ENCODE results near the gene ENTR1. TPM values are rescaled to one million over a fixed set of nuclear protein-coding genes. Genes with fewer than 3 reads are reported as not detected.

Gene ENTR1
- total RNA-seq, 6 experiments from 2014 or later = 40.8 to 55.1 (median 43.7) TPM

DNA sequence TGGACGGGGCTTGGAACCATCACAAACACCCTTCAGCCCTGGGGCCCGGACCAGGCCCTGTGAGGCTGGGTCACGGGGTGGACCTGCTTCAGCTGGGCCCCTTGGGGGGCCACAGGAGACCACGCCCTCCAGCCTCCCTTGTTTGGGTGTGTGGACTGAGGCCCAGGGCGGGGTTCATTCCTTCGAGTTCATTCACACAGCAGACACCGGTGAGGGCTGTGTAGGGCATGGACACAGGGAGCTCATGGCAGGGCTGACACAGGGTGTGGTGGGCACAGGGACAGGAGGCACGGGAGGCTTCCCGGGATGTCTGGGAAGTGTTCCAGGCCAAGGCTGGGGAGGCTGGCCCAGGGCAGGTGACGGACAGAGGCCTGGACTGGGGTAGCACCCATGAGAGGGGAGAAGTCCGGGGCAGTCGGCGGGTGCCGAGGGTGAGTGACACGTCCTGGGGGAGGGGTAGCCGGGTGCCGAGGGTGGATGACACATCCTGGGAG is 55.8 kb downstream of the ENTR1 start:
- Mint-ChIP-seq H3K4me1 (ENCODE audit: low read depth) (peaks cover 7% of the 10 kb centered on the region), H3K27me3 (ENCODE audit: insufficient read depth) (peaks cover 11% of the 10 kb centered on the region), H3K9me3 (no peaks in the 10 kb centered on the region), H3K27ac (peak overlapping the region; percentile 85), H3K4me3 (peak overlapping the region; percentile 78), H3K36me3 (ENCODE audit: low read depth) (no peaks in the 10 kb centered on the region)
- TF ChIP-seq, protein P1, sequence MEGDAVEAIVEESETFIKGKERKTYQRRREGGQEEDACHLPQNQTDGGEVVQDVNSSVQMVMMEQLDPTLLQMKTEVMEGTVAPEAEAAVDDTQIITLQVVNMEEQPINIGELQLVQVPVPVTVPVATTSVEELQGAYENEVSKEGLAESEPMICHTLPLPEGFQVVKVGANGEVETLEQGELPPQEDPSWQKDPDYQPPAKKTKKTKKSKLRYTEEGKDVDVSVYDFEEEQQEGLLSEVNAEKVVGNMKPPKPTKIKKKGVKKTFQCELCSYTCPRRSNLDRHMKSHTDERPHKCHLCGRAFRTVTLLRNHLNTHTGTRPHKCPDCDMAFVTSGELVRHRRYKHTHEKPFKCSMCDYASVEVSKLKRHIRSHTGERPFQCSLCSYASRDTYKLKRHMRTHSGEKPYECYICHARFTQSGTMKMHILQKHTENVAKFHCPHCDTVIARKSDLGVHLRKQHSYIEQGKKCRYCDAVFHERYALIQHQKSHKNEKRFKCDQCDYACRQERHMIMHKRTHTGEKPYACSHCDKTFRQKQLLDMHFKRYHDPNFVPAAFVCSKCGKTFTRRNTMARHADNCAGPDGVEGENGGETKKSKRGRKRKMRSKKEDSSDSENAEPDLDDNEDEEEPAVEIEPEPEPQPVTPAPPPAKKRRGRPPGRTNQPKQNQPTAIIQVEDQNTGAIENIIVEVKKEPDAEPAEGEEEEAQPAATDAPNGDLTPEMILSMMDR (IDR thresholded peaks at IDR 0.05) = no peak
- peak; percentile 67 for DNase-seq

DNA sequence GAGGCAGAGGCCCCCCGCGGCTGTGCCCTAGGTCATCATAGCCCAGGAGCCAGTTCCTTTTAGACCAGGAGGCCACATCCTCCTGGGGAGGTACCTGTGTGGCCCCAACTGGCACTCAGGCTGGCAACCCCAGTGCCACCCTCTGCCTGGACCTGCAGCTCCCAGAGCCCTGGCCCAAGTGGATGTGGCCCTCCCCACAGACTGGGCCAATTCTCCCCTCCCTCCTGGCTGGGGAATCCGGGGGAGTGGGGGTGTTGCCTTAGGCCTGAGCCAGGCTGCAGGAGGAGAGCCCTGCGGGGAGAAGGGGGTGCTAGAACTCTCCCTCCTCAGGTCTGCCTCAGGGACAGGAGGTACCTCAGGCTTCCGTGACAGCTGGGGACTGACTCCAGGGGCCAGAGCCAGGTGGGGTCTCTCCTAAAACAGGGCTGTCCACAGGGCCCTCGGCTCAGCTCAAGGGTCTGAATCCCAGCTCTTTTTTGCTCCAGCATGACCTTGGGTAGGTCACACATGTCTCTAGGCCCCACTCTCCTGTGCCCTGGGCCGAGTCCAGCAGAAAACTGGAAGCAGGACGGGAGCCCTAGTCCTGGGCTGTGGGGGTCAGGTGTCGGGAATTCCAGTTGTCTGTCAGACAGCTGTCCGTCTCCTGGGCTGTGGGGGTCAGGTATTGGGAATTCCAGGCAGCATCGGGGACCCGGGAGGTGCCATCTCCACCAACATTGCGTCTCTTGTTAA is 56.5 kb downstream of the ENTR1 start:
- peaks cover 11% of the 10 kb centered on the region for H3K27me3 Mint-ChIP-seq (ENCODE audit: insufficient read depth)
- DNase-seq = no peak
- H3K4me3 Mint-ChIP-seq = no peak overlapping the region
- TF ChIP-seq, protein P1 (IDR thresholded peaks at IDR 0.05) = no peak
- H3K9me3 Mint-ChIP-seq = no peaks in the 10 kb centered on the region
- peaks cover 7% of the 10 kb centered on the region for H3K4me1 Mint-ChIP-seq (ENCODE audit: low read depth)
- H3K27ac Mint-ChIP-seq = peak overlapping the region; percentile 85
- no peaks in the 10 kb centered on the region for H3K36me3 Mint-ChIP-seq (ENCODE audit: low read depth)

DNA sequence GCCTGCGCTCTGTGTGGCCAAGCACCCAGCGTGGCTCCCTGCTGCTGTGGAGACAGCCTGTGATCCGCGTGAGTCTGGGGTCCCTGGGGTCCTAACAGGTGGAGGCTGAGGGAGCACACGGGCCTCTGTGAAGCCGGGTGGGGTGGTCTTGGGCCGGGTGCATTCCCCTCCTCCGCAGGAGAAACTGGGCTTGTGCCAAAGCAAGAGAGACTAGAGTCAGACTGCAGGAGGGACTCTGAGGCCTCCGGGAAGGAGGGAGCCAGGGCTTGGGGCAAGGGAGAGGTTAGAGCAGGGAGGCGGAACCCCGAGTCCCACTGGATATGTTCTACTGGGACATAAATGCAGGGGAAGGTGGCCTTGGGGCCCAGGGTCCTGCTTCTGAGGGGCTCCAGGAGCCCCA is 57.3 kb downstream of the ENTR1 start:
- no peak for DNase-seq
- Mint-ChIP-seq H3K27ac (no peak overlapping the region; the same call in 1 of the 2 replicates), H3K9me3 (no peaks in the 10 kb centered on the region), H3K4me1 (ENCODE audit: low read depth) (peaks cover 7% of the 10 kb centered on the region), H3K27me3 (ENCODE audit: insufficient read depth) (peaks cover 15% of the 10 kb centered on the region), H3K36me3 (ENCODE audit: low read depth) (no peaks in the 10 kb centered on the region), H3K4me3 (no peak overlapping the region)
- TF ChIP-seq, protein P1 (IDR thresholded peaks at IDR 0.05) = no peak

DNA sequence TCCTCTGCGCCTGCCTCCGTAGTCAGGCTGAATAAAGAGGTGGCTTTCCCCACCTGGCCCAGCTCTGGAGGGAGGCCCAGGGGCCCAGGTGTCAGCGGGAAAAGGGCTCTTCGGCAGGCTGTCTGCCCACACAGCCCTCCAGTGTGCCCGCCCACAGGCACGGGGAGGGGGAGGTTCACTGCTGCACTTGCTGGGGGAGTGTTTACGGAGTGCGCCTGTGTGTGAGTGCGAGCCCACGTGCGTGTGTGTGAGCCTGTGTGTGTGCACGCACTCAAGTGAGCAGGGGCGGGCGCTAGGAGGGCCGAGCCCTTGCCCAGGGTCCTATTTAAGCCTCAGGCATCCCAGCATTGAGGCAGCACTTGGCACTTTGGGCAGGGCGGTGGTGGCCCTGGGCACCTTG is 57.7 kb downstream of the ENTR1 start:
- Mint-ChIP-seq H3K4me1 (ENCODE audit: low read depth) (peaks cover 7% of the 10 kb centered on the region), H3K27me3 (ENCODE audit: insufficient read depth) (peaks cover 15% of the 10 kb centered on the region), H3K27ac (no peak overlapping the region), H3K9me3 (no peaks in the 10 kb centered on the region), H3K36me3 (ENCODE audit: low read depth) (no peaks in the 10 kb centered on the region), H3K4me3 (no peak overlapping the region)
- no peak for DNase-seq
- TF ChIP-seq, protein P1 (IDR thresholded peaks at IDR 0.05) = no peak

Other genes with a start within 250 kb of the ENTR1 start
- gene LHX3, start 205.5 kb downstream of the ENTR1 start, total RNA-seq (2021; fragmentation: NEBNext Ultra II Directional; extraction: Animal tissue kit (Norgen Biotek cat#: 25700)) = not detected
- gene QSOX2, start 164.8 kb downstream of the ENTR1 start, total RNA-seq (2021; fragmentation: NEBNext Ultra II Directional; extraction: Animal tissue kit (Norgen Biotek cat#: 25700)) = 10 to 100 TPM; 20.1 to 24.9 (median 21.9) TPM
- not detected for gene CCDC187, start 106.5 kb downstream of the ENTR1 start, total RNA-seq (2021; fragmentation: NEBNext Ultra II Directional; extraction: Animal tissue kit (Norgen Biotek cat#: 25700))
- gene GPSM1, start 83.1 kb downstream of the ENTR1 start, total RNA-seq (2021; fragmentation: NEBNext Ultra II Directional; extraction: Animal tissue kit (Norgen Biotek cat#: 25700)) = 10 to 100 TPM; 50.9 to 60.2 (median 55.0) TPM
- 10 to 100 TPM; 28.5 to 33.3 (median 30.4) TPM for gene DNLZ, start 46.9 kb downstream of the ENTR1 start, total RNA-seq (2021; fragmentation: NEBNext Ultra II Directional; extraction: Animal tissue kit (Norgen Biotek cat#: 25700))
- gene CARD9, start 36.9 kb downstream of the ENTR1 start, total RNA-seq (2021; fragmentation: NEBNext Ultra II Directional; extraction: Animal tissue kit (Norgen Biotek cat#: 25700)) = 10 to 100 TPM in 2 of 6 experiments, 1 to 10 TPM in 4; 2.9 to 19.0 (median 3.2) TPM
- gene SNAPC4, start 10.4 kb downstream of the ENTR1 start, total RNA-seq (2021; fragmentation: NEBNext Ultra II Directional; extraction: Animal tissue kit (Norgen Biotek cat#: 25700)) = 1 to 10 TPM; 6.2 to 9.4 (median 6.5) TPM
- 10 to 100 TPM; 69.1 to 81.0 (median 75.9) TPM for gene PMPCA, start within 50 bp of the ENTR1 start, total RNA-seq (2021; fragmentation: NEBNext Ultra II Directional; extraction: Animal tissue kit (Norgen Biotek cat#: 25700))
- gene INPP5E, start 29.2 kb upstream of the ENTR1 start, total RNA-seq (2021; fragmentation: NEBNext Ultra II Directional; extraction: Animal tissue kit (Norgen Biotek cat#: 25700)) = 10 to 100 TPM; 11.5 to 14.0 (median 12.3) TPM
- 10 to 100 TPM; 63.2 to 98.6 (median 75.5) TPM for gene SEC16A, start 72.4 kb upstream of the ENTR1 start, total RNA-seq (2021; fragmentation: NEBNext Ultra II Directional; extraction: Animal tissue kit (Norgen Biotek cat#: 25700))
- 10 to 100 TPM; 12.1 to 17.1 (median 14.7) TPM for gene NOTCH1, start 135.4 kb upstream of the ENTR1 start, total RNA-seq (2021; fragmentation: NEBNext Ultra II Directional; extraction: Animal tissue kit (Norgen Biotek cat#: 25700))

Data from HFFc6 (cell line).